HepG2 (cell line): ENCODE measurements around the gene ESRRB. TPM values are rescaled to one million over a fixed set of nuclear protein-coding genes. Genes with fewer than 3 reads are reported as not detected.

ENCODE experiments used
- ASH2L ChIP-seq: fragments of 300-600, 200-600 bp; sonication (generic); IDR thresholded peaks from 2 replicates; pipeline ENCODE4 v1.7.0; 2017; ENCODE audit warnings: low read depth, mild to moderate bottlenecking, moderate library complexity, mixed read lengths, low read length; ENCODE audit not compliant: insufficient read length
- BORCS8-MEF2B ChIP-seq: sonication (generic); formaldehyde crosslinking; IDR thresholded peaks from 2 replicates; pipeline ENCODE4 v1.8.0; 2022; ENCODE audit warnings: mild to moderate bottlenecking, missing genetic modification reagents
- RFX1 ChIP-seq: fragments of 450-650 bp; IDR thresholded peaks from 2 replicates; pipeline ENCODE4 v1.6.1; 2017
- RFXANK ChIP-seq: IDR thresholded peaks from 2 replicates; pipeline ENCODE4 v1.6.1; 2016
- SRY ChIP-seq: sonication (generic); formaldehyde crosslinking; IDR thresholded peaks from 2 replicates; pipeline ENCODE4 v1.8.0; 2022; ENCODE audit warnings: mild to moderate bottlenecking, missing genetic modification reagents
- ZNF281 ChIP-seq: sonication (generic); formaldehyde crosslinking; IDR thresholded peaks from 2 replicates; pipeline ENCODE4 v1.4.0; 2020; ENCODE audit warnings: missing genetic modification reagents, borderline replicate concordance
- ZNF282 ChIP-seq: fragments of 450-650 bp; IDR thresholded peaks from 2 replicates; pipeline ENCODE4 v1.6.1; 2018; ENCODE audit not compliant: partially characterized antibody
- ZNF460 ChIP-seq: sonication (generic); formaldehyde crosslinking; IDR thresholded peaks from 2 replicates; pipeline ENCODE4 v1.5.1; 2020; ENCODE audit warnings: missing genetic modification reagents, mild to moderate bottlenecking, borderline replicate concordance
- ZNF652 ChIP-seq: IDR thresholded peaks from 2 replicates; pipeline ENCODE4 v1.6.1; 2016; ENCODE audit warnings: low read depth, borderline replicate concordance
- polyA plus RNA-seq, 8 experiments: library from polyadenylated mRNA; depleted of rRNA in 3 of 8; stranded (reverse) in 7 of 8; unstranded in 1 of 8; fragments of >200 nt; fragmentation: Illumina TruSeq in 4 of 8; extraction: Trizol in 4 of 8; gene quantifications; 2 replicates each; pipeline versions ENCODE4 v1.2.1 to v1.2.3, GENCODE V29; 2011 to 2016; ENCODE audit warnings: low read depth in 4 of 8, missing spikeins in 1 of 8, mixed read lengths in 1 of 8; ENCODE audit not compliant: insufficient read depth in 1 of 8
- total RNA-seq, 5 experiments: library from RNA; depleted of rRNA; stranded (reverse); fragments of >200 nt; fragmentation: Illumina TruSeq; extraction: Trizol; gene quantifications; 2 replicates each; pipeline ENCODE4 v1.2.3, GENCODE V29; 2016; ENCODE audit warnings: low read depth in 1 of 5
- TF ChIP-seq, protein P1 (sequence below): sonication (generic); formaldehyde crosslinking; IDR thresholded peaks from 2 replicates; pipeline ENCODE4 v1.5.0; 2020; ENCODE audit warnings: mild to moderate bottlenecking, missing genetic modification reagents
- TF ChIP-seq, protein P2 (sequence below): sonication (generic); formaldehyde crosslinking; IDR thresholded peaks from 2 replicates; pipeline ENCODE4 v1.4.0; 2020; ENCODE audit warnings: missing genetic modification reagents
- TF ChIP-seq, protein P3 (sequence below), 2 experiments: fragments of 450-650 bp in 1 of 2; sonication (generic) in 1 of 2; formaldehyde crosslinking in 1 of 2; IDR thresholded peaks; 2 replicates each; pipeline versions ENCODE4 v1.6.1 to v1.8.0; 2016 to 2022; ENCODE audit warnings: antibody characterized with exemption in 1 of 2, mild to moderate bottlenecking in 1 of 2, missing genetic modification reagents in 1 of 2
- TF ChIP-seq, protein P4 (sequence below): sonication (generic); formaldehyde crosslinking; conservative IDR thresholded peaks from 2 replicates; pipeline ENCODE4 v1.4.0; 2020; ENCODE audit warnings: missing genetic modification reagents

Gene ESRRB
- total and polyA plus RNA-seq, 2 of the 13 experiments (the other 11 are each of a cell fraction or from before 2014, with no cell fraction given): 0.04 to 0.33 TPM

GRCh38 chr14:76352639-76353281, 23.2 kb upstream of the ESRRB start (continued):
- TF ChIP-seq ZNF281 (CRISPR knock-in tag) (peak; percentile 26; the same call in 1 of the 2 replicates), SRY (CRISPR knock-in tag) (no peak), RFXANK (no peak), ZNF652 (no peak), ASH2L (no peak), ZNF460 (no peak), ZNF282 (no peak), BORCS8-MEF2B (CRISPR knock-in tag) (no peak), RFX1 (no peak)
- TF ChIP-seq, protein P1, sequence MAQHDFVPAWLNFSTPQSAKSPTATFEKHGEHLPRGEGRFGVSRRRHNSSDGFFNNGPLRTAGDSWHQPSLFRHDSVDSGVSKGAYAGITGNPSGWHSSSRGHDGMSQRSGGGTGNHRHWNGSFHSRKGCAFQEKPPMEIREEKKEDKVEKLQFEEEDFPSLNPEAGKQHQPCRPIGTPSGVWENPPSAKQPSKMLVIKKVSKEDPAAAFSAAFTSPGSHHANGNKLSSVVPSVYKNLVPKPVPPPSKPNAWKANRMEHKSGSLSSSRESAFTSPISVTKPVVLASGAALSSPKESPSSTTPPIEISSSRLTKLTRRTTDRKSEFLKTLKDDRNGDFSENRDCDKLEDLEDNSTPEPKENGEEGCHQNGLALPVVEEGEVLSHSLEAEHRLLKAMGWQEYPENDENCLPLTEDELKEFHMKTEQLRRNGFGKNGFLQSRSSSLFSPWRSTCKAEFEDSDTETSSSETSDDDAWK (CRISPR knock-in tag): no peak
- TF ChIP-seq, protein P2, sequence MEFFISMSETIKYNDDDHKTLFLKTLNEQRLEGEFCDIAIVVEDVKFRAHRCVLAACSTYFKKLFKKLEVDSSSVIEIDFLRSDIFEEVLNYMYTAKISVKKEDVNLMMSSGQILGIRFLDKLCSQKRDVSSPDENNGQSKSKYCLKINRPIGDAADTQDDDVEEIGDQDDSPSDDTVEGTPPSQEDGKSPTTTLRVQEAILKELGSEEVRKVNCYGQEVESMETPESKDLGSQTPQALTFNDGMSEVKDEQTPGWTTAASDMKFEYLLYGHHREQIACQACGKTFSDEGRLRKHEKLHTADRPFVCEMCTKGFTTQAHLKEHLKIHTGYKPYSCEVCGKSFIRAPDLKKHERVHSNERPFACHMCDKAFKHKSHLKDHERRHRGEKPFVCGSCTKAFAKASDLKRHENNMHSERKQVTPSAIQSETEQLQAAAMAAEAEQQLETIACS (CRISPR knock-in tag): peak; percentile 68; the same call in 1 of the 2 replicates
- TF ChIP-seq, protein P3, sequence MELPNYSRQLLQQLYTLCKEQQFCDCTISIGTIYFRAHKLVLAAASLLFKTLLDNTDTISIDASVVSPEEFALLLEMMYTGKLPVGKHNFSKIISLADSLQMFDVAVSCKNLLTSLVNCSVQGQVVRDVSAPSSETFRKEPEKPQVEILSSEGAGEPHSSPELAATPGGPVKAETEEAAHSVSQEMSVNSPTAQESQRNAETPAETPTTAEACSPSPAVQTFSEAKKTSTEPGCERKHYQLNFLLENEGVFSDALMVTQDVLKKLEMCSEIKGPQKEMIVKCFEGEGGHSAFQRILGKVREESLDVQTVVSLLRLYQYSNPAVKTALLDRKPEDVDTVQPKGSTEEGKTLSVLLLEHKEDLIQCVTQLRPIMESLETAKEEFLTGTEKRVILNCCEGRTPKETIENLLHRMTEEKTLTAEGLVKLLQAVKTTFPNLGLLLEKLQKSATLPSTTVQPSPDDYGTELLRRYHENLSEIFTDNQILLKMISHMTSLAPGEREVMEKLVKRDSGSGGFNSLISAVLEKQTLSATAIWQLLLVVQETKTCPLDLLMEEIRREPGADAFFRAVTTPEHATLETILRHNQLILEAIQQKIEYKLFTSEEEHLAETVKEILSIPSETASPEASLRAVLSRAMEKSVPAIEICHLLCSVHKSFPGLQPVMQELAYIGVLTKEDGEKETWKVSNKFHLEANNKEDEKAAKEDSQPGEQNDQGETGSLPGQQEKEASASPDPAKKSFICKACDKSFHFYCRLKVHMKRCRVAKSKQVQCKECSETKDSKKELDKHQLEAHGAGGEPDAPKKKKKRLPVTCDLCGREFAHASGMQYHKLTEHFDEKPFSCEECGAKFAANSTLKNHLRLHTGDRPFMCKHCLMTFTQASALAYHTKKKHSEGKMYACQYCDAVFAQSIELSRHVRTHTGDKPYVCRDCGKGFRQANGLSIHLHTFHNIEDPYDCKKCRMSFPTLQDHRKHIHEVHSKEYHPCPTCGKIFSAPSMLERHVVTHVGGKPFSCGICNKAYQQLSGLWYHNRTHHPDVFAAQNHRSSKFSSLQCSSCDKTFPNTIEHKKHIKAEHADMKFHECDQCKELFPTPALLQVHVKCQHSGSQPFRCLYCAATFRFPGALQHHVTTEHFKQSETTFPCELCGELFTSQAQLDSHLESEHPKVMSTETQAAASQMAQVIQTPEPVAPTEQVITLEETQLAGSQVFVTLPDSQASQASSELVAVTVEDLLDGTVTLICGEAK (IDR thresholded peaks at IDR 0.05): no peak
- TF ChIP-seq, protein P3 (CRISPR knock-in tag; IDR thresholded peaks at IDR 0.05): no peak
- TF ChIP-seq, protein P4, sequence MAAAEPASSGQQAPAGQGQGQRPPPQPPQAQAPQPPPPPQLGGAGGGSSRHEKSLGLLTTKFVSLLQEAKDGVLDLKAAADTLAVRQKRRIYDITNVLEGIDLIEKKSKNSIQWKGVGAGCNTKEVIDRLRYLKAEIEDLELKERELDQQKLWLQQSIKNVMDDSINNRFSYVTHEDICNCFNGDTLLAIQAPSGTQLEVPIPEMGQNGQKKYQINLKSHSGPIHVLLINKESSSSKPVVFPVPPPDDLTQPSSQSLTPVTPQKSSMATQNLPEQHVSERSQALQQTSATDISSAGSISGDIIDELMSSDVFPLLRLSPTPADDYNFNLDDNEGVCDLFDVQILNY (CRISPR knock-in tag): no peak
